SK-N-SH (cell line): ENCODE results near the gene BCL11B. TPM values are rescaled to one million over a fixed set of nuclear protein-coding genes. Genes with fewer than 3 reads are reported as not detected.

ENCODE experiments used
- CTCF ChIA-PET: fragments of 300-600, 350-600 bp; formaldehyde crosslinking; extraction: SDS; loops from one replicate; lab custom pipeline; 2021; lab: Yijun Ruan, JAX
- POLR2A ChIA-PET: fragments of 350-600 bp; sonication (Branson Sonifier 250); formaldehyde crosslinking; extraction: SDS; loops from one replicate; lab custom pipeline; 2020; ENCODE audit warnings: antibody characterized with exemption, inconsistent platforms; lab: Yijun Ruan, JAX
- DNase-seq: peaks from one replicate; pipeline ENCODE4 v3.0.0; 2012
- H2AFZ ChIP-seq: fragments of 200-600 bp; sonication (generic); 2 replicates; pipeline ENCODE4 v1.8.1; 2016; ENCODE audit warnings: antibody characterized with exemption, mild to moderate bottlenecking, low read depth
- H3F3A ChIP-seq: fragments of 200-600 bp; sonication (generic); replicated peaks from 2 replicates; pipeline ENCODE3; 2016; ENCODE audit warnings: antibody characterized with exemption, mild to moderate bottlenecking; ENCODE audit not compliant: insufficient read depth
- H3K27ac ChIP-seq, 2 experiments: fragments of 200-500 bp in 1 of 2; fragments of 200-600 bp in 1 of 2; sonication (Bioruptor generic) in 1 of 2; sonication (generic), shearing (Covaris generic) in 1 of 2; 2 replicates each; pipeline versions ENCODE4 v1.5.1 to v1.6.1; 2014 to 2016; ENCODE audit warnings: low read depth in 2 of 2, inconsistent platforms in 1 of 2, low read length in 1 of 2, mild to moderate bottlenecking in 1 of 2, mixed read lengths in 1 of 2
- H3K27me3 ChIP-seq: fragments of 200-600 bp; sonication (generic), shearing (Covaris generic); 2 replicates; pipeline ENCODE4 v1.6.1; 2016; ENCODE audit warnings: mixed run types; ENCODE audit not compliant: insufficient read depth
- H3K36me3 ChIP-seq, 2 experiments: fragments of 200-500 bp in 1 of 2; fragments of 200-600 bp in 1 of 2; sonication (Bioruptor generic) in 1 of 2; sonication (generic) in 1 of 2; replicated peaks in 1 of 2; 2 replicates each; pipeline versions ENCODE3 to v1.5.1; 2014 to 2016; ENCODE audit warnings: low read length in 1 of 2, mild to moderate bottlenecking in 1 of 2; ENCODE audit not compliant: insufficient read depth in 2 of 2, control insufficient read depth in 1 of 2
- H3K4me1 ChIP-seq, 2 experiments: fragments of 200-500 bp in 1 of 2; fragments of 200-600 bp in 1 of 2; sonication (Bioruptor generic) in 1 of 2; sonication (generic), shearing (Covaris generic) in 1 of 2; 2 replicates each; pipeline versions ENCODE4 v1.5.1 to v1.6.1; 2014 to 2016; ENCODE audit warnings: low read depth in 1 of 2, low read length in 1 of 2, mixed run types in 1 of 2; ENCODE audit not compliant: insufficient read depth in 2 of 2, control insufficient read depth in 1 of 2
- H3K4me2 ChIP-seq: fragments of 200-600 bp; sonication (generic), shearing (Covaris generic); 2 replicates; pipeline ENCODE4 v1.6.1; 2017; ENCODE audit warnings: mixed run types
- H3K4me3 ChIP-seq, 2 experiments: fragments of 200-500 bp in 1 of 2; fragments of 200-600 bp in 1 of 2; sonication (Bioruptor generic) in 1 of 2; sonication (generic), shearing (Covaris generic) in 1 of 2; 2 replicates each; pipeline versions ENCODE4 v1.5.1 to v1.8.1; 2014 to 2016; ENCODE audit warnings: low read depth in 2 of 2, inconsistent platforms in 1 of 2, low read length in 1 of 2, mild to moderate bottlenecking in 1 of 2, mixed read lengths in 1 of 2, moderate library complexity in 1 of 2
- H3K79me2 ChIP-seq: fragments of 200-600 bp; sonication (generic); 2 replicates; pipeline ENCODE4 v1.8.1; 2017; ENCODE audit warnings: mild to moderate bottlenecking; ENCODE audit not compliant: insufficient read depth
- H3K9ac ChIP-seq: fragments of 200-600 bp; sonication (generic); 2 replicates; pipeline ENCODE4 v1.6.1; 2017; ENCODE audit warnings: mixed run types
- H3K9me2 ChIP-seq: fragments of 200-600 bp; sonication (generic); 2 replicates; pipeline ENCODE4 v1.6.1; 2017; ENCODE audit warnings: mixed run types
- H3K9me3 ChIP-seq: fragments of 200-600 bp; sonication (generic); 2 replicates; pipeline ENCODE4 v1.6.1; 2017; ENCODE audit warnings: mixed run types, mild to moderate bottlenecking, moderate library complexity
- H4K20me1 ChIP-seq: fragments of 200-600 bp; sonication (generic); 2 replicates; pipeline ENCODE4 v1.6.1; 2017; ENCODE audit warnings: mild to moderate bottlenecking, mixed run types; ENCODE audit not compliant: insufficient read depth
- FOXM1 ChIP-seq: IDR thresholded peaks from 2 replicates; pipeline ENCODE4 v1.4.0; 2012; ENCODE audit warnings: low read depth, mild to moderate bottlenecking
- MXI1 ChIP-seq: IDR thresholded peaks from 2 replicates; pipeline ENCODE4 v1.6.1; 2012; ENCODE audit warnings: mild to moderate bottlenecking, low read depth, low read length, improper control_type of control experiment
- NRF1 ChIP-seq: IDR thresholded peaks from 2 replicates; pipeline ENCODE4 v1.6.1; 2012; ENCODE audit warnings: low read depth, mild to moderate bottlenecking, low read length
- WGBS: methylation state at CpG from one replicate; pipeline ENCODE4 v1.1.6; 2017; ENCODE audit warnings: low lambda C conversion rate; 5-methylcytosine and 5-hydroxymethylcytosine counted together
- polyA plus RNA-seq, 3 experiments: library from polyadenylated mRNA; depleted of rRNA; stranded (reverse); fragments of >200 nt; gene quantifications; 2 replicates each; pipeline ENCODE4 v1.2.3, GENCODE V29; 2012
- TF ChIP-seq, protein P1 (sequence below): IDR thresholded peaks from 2 replicates; pipeline ENCODE4 v1.4.0; 2012; ENCODE audit warnings: low read depth, borderline replicate concordance
- TF ChIP-seq, protein P2 (sequence below): IDR thresholded peaks from 2 replicates; pipeline ENCODE4 v1.4.0; 2012; ENCODE audit warnings: low read depth, borderline replicate concordance
- TF ChIP-seq, protein P3 (sequence below): IDR thresholded peaks from 2 replicates; pipeline ENCODE4; 2012
- TF ChIP-seq, protein P4 (sequence below): fragments of 150-350 bp; IDR thresholded peaks from 2 replicates; pipeline ENCODE4 v1.6.1; 2017; ENCODE audit warnings: antibody characterized with exemption, low read length, low read depth, borderline replicate concordance

The BCL11B gene
- polyA plus RNA-seq, 1 of the 3 experiments (the other 2 are of a cell fraction) = not detected

DNA sequence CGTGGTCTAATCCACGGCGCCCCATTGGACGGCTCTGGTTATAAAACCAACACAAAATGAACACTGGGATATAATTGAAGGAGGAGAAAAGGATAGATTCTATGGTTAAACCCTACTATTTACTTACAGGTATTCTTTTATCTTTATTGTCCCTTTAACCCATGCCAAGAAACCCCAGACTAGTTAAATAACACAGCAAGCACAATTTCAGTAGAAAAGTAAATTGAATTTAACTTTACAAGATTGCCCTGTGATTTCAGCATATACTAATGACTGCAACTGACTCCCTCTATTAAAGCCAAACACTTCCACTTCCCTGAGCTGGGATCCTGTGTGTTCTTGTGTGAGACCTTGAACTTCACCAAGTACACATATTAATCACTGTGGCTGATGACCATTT lies 45.3 kb downstream of the BCL11B start:
- H3K9me3 ChIP-seq = no peaks in the 10 kb centered on the region
- no peaks in the 10 kb centered on the region for H3F3A ChIP-seq
- H3K4me1 ChIP-seq = no peaks in the 10 kb centered on the region

DNA sequence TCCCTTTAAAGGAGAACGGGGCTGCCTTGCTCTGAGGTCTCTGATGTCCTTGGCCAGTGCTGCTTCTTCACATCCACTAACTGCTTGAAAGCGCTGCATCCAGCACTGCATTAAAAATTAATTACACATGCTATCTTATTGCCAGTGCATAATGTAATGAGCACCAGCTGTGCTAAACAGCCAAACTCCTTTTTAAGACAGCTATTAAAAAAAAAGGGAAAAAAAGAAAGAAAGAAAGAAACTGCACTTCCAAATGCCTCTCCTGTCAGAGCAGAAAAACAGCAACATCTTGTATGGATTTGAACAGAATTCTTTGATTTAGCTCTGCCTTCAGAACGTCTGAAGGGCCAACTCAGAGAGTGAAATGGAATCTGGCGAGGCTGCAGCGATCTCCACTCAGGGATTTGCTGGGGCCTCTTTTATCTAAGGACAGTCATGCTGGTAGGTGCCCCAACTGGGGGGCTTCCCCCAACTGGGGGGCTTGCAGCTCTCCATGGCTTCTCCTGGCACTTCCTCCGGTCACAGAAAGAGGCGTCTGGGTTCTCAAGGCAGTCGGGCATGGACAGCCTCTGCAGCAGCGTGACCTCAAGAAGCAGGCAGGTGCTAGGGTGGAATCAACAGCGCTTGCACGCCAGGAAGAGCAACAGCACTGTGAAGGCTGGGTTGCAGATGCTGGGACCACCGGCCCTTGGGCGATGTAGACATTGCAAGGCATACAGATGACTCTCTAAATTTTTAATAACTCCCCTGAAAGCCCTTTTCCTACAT lies 46.4 kb downstream of the BCL11B start:
- 9% methylated on average over 10 of the region's 13 CpGs for WGBS
- H3K9me2 ChIP-seq = no peaks in the 10 kb centered on the region

More for the DNA sequence above, 45.3 kb downstream of the BCL11B start:
- TF ChIP-seq, protein P1, sequence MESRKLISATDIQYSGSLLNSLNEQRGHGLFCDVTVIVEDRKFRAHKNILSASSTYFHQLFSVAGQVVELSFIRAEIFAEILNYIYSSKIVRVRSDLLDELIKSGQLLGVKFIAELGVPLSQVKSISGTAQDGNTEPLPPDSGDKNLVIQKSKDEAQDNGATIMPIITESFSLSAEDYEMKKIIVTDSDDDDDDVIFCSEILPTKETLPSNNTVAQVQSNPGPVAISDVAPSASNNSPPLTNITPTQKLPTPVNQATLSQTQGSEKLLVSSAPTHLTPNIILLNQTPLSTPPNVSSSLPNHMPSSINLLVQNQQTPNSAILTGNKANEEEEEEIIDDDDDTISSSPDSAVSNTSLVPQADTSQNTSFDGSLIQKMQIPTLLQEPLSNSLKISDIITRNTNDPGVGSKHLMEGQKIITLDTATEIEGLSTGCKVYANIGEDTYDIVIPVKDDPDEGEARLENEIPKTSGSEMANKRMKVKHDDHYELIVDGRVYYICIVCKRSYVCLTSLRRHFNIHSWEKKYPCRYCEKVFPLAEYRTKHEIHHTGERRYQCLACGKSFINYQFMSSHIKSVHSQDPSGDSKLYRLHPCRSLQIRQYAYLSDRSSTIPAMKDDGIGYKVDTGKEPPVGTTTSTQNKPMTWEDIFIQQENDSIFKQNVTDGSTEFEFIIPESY = no peak
- TF ChIP-seq NRF1 (no peak), FOXM1 (no peak)
- TF ChIP-seq, protein P2, sequence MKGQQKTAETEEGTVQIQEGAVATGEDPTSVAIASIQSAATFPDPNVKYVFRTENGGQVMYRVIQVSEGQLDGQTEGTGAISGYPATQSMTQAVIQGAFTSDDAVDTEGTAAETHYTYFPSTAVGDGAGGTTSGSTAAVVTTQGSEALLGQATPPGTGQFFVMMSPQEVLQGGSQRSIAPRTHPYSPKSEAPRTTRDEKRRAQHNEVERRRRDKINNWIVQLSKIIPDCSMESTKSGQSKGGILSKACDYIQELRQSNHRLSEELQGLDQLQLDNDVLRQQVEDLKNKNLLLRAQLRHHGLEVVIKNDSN = no peak
- WGBS = 7% methylated on average over 4 of the region's 4 CpGs
- H3K4me3 ChIP-seq = no peak overlapping the region
- no peaks in the 10 kb centered on the region for H3K36me3 ChIP-seq
- no peaks in the 10 kb centered on the region for H4K20me1 ChIP-seq
- H2AFZ ChIP-seq = no peak overlapping the region
- no peaks in the 10 kb centered on the region for H3K9me2 ChIP-seq
- ChIA-PET POLR2A (no interaction called here), CTCF (no interaction called here)
- peaks cover 67% of the 10 kb centered on the region for H3K27me3 ChIP-seq
- H3K4me2 ChIP-seq = no peak overlapping the region
- DNase-seq = no peak
- no peak overlapping the region for H3K9ac ChIP-seq
- no peak overlapping the region for H3K27ac ChIP-seq
- no peaks in the 10 kb centered on the region for H3K79me2 ChIP-seq

More for the DNA sequence above, 46.4 kb downstream of the BCL11B start:
- H3K27me3 ChIP-seq = peaks cover 63% of the 10 kb centered on the region
- no peak overlapping the region for H3K4me2 ChIP-seq
- no peak overlapping the region for H3K27ac ChIP-seq
- no peak for DNase-seq
- TF ChIP-seq, protein P3, sequence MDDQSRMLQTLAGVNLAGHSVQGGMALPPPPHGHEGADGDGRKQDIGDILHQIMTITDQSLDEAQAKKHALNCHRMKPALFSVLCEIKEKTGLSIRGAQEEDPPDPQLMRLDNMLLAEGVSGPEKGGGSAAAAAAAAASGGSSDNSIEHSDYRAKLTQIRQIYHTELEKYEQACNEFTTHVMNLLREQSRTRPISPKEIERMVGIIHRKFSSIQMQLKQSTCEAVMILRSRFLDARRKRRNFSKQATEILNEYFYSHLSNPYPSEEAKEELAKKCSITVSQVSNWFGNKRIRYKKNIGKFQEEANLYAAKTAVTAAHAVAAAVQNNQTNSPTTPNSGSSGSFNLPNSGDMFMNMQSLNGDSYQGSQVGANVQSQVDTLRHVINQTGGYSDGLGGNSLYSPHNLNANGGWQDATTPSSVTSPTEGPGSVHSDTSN = no peak
- TF ChIP-seq, protein P4, sequence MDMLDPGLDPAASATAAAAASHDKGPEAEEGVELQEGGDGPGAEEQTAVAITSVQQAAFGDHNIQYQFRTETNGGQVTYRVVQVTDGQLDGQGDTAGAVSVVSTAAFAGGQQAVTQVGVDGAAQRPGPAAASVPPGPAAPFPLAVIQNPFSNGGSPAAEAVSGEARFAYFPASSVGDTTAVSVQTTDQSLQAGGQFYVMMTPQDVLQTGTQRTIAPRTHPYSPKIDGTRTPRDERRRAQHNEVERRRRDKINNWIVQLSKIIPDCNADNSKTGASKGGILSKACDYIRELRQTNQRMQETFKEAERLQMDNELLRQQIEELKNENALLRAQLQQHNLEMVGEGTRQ = no peak
- TF ChIP-seq, protein P1 = no peak
- TF ChIP-seq MXI1 = no peak
- H3K9ac ChIP-seq = no peak overlapping the region
- no peak overlapping the region for H2AFZ ChIP-seq
- no peaks in the 10 kb centered on the region for H3K9me3 ChIP-seq
- no peaks in the 10 kb centered on the region for H4K20me1 ChIP-seq
- H3K79me2 ChIP-seq = no peaks in the 10 kb centered on the region
- ChIA-PET POLR2A (no interaction called here), CTCF (interaction anchor here (1.9 kb wide), 1 partner anchor 41 kb away, joined by 5 read pairs; no protein-coding TSS in a partner anchor)
- no peaks in the 10 kb centered on the region for H3F3A ChIP-seq
- no peaks in the 10 kb centered on the region for H3K36me3 ChIP-seq
- H3K4me1 ChIP-seq = no peaks in the 10 kb centered on the region
- H3K4me3 ChIP-seq = no peak overlapping the region
